SIG-M5 (cell line): Measurements from ENCODE around the gene TTC33.
"Not testable (repeated sequence)": the region's sequence is repeated elsewhere in the genome, so short reads cannot be mapped to it uniquely, and the experiment has no call there.

Source experiments
- DNase-seq: peaks from one replicate; lab custom pipeline; 2025; lab: John Stamatoyannopoulos, UW

Gene TTC33

GRCh38 chr5:40717281-40717680 is 38.5 kb downstream of the TTC33 start:
- no peak for DNase-seq

GRCh38 chr5:40716590-40716989 is 39.2 kb downstream of the TTC33 start:
- no peak for DNase-seq

GRCh38 chr5:40716000-40716399 is 39.8 kb downstream of the TTC33 start:
- DNase-seq, result no peak

- no peak for DNase-seq
These were observed 41.8 kb downstream of the TTC33 start for GRCh38 chr5:40714001-40714400.

DNA sequence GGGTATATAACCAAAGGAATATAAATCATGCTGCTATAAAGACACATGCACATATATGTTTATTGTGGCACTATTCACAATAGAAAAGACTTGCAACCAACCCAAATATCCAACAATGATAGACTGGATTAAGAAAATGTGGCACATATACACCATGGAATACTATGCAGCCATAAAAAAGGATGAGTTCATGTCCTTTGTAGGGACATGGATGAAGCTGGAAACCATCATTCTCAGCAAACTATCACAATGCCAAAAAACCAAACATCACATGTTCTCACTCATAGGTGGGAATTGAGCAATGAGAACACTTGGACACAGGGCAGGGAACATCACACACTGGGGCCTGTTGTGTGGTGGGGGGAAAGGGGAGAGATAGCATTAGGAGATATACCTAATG is 45.2 kb downstream of the TTC33 start:
- DNase-seq, result not testable (repeated sequence)

GRCh38 chr5:40705484-40705883 is 50.3 kb downstream of the TTC33 start:
- DNase-seq, result not testable (repeated sequence)

DNA sequence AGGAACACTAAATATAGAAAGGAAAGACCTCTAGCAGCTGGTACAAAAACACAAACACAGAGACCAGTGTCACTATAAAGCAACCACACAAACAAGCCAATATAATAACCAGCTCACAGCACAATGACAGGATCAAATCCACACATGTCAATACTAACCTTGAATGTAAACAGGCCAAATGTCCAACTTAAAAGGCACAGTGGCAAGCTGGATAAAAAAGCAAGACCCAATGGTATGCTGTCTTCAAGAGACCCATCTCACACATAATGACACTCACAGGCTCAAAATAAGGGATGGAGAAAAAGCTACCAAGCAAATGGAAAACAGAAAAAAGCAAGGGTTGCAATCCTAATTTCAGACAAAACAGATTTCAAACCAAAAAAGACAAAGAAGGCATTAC is 53.7 kb downstream of the TTC33 start:
- not testable (repeated sequence) for DNase-seq

GRCh38 chr5:40700116-40700782 is 55.5 kb downstream of the TTC33 start:
- no peak for DNase-seq

GRCh38 chr5:40694433-40694832 is 61.3 kb downstream of the TTC33 start:
- DNase-seq, result no peak

DNA sequence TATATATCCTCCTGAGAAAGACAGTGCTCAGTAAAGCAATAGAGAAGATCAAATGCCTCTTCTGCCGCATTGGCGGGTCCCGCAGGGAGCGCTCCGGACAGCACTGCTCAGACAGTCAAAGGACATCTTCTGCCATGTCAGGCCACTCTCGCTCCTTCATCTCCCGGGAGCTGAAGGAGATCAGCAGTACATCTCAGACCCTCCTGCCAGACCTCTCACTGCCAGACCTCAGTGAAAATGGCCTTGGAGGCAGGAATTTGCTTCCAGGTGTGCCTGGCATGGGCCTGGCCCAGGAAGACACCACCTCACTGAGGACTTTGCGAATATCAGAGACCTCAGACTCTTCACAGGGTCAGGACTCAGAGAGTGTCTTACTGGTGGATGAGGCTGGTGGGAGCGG is 63.9 kb downstream of the TTC33 start:
- no peak for DNase-seq

- no peak for DNase-seq
These were observed 65.5 kb downstream of the TTC33 start for GRCh38 chr5:40690267-40690666.

DNA sequence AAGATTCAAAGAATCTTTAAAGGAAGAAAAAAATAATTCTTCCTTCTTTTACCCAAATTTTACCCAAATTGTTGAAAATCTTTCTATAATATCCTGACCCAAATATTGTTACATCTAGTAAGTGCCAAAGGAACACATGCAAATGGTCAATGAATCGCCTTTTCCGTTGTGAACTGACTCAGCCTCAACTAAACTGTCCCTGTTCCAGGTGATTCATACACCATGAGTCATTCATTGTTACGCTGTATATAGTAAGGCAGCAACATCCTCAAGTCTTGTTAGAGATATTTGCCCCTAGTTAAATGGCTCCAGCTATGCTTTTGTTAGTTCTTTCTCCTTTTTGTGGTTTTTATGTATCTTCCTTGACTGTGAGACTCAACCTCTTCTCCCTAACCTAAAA is 66.3 kb downstream of the TTC33 start:
- no peak for DNase-seq

GRCh38 chr5:40688996-40689395 is 66.8 kb downstream of the TTC33 start:
- no peak for DNase-seq

GRCh38 chr5:40688127-40688761 is 67.5 kb downstream of the TTC33 start:
- no peak for DNase-seq

DNA sequence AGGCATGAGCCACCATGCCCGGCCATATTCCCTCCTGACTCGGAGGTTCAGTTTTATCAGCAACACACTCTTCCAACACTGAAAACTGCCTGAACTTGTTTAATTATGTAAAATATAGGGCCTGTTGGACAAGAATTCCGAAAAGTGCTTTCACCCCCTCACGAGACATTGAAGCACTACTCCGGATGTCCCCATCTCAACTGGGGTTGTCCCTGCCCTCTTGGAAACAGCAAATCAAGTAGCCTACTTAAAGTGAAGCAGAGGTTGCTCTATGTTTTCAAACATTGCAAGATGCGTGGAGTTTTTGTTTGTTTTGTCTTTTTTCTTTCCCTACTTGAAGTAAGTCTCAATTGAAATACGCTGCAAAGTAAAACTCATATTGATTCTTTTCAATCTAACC is 68.4 kb downstream of the TTC33 start:
- no peak for DNase-seq

GRCh38 chr5:40685976-40686486 is 69.7 kb downstream of the TTC33 start:
- no peak for DNase-seq

- DNase-seq, result no peak
These were observed 70.6 kb downstream of the TTC33 start for GRCh38 chr5:40685193-40685592.

GRCh38 chr5:40683305-40683704 is 72.5 kb downstream of the TTC33 start:
- no peak for DNase-seq

DNA sequence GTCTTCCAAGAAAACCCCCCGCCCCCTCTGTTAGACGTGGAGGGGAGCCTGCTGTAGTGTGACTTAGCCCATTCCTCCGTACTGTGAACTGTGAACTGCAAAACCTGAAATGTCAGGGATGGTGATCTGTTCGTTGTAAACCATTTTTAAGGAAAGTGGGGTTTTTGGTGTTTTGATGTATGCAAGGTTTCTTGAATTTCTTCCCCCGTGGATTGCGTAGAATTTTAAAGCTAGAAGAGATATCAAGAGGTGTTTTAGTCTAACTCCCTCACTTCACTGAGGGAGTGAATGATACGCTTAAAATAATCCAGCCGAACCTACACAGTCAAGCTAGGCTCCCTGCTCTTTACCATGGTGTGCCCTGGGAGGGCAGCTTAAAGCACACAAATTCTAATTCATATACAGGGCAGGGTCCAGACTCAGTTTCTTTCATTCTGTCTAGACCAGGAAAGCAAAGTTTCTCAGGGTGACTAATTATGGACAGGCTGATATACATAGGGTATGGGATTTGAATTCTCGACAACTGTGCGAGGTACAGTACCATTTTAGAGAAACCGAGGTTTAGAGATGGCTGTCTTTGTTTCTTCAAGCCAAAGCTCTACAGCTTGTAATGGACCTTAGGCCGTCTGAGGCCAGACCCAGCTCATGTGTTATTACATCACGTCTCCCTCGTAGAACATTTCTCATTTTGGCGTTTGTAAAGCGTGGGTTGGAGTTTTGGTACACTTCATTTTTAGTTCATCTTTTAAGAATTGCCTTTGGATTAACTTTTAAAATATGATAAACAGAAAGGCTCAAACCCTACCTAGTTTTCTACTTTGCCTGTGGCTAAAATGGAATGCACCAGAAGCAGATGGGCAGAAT is 73.4 kb downstream of the TTC33 start:
- DNase-seq, result no peak

DNA sequence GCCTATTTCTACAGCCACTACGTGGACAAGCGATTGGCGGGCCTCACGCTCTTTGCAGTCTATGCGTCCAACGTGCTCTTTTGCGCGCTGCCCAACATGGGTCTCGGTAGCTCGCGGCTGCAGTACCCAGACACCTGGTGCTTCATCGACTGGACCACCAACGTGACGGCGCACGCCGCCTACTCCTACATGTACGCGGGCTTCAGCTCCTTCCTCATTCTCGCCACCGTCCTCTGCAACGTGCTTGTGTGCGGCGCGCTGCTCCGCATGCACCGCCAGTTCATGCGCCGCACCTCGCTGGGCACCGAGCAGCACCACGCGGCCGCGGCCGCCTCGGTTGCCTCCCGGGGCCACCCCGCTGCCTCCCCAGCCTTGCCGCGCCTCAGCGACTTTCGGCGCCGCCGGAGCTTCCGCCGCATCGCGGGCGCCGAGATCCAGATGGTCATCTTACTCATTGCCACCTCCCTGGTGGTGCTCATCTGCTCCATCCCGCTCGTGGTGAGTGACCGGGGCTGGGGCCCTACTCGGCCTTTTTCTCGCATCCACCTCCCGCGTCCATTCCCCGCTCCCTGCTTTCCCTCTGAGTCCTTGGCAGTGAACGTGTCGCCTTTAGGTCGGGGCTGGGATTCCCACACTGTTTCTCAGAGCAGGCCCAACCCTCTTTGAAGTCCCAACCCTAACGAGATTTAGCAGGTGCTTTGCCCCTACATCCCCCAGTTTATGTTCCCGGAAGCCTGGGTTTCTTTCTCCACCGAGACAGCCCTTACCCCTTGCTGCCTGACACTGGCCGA is 74.2 kb downstream of the TTC33 start:
- DNase-seq, result no peak

DNA sequence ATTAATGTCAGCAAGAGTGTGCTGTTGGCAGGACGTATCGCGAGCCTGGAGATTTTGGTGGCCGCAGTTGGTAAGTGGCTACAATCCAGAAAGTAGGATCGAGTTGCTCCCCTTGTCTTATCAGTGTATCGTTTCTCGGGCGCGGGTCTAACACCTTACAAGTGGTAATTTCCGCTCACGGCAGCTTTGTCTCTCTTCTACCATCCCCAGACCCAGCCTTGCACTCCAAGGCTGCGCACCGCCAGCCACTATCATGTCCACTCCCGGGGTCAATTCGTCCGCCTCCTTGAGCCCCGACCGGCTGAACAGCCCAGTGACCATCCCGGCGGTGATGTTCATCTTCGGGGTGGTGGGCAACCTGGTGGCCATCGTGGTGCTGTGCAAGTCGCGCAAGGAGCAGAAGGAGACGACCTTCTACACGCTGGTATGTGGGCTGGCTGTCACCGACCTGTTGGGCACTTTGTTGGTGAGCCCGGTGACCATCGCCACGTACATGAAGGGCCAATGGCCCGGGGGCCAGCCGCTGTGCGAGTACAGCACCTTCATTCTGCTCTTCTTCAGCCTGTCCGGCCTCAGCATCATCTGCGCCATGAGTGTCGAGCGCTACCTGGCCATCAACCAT is 74.9 kb downstream of the TTC33 start:
- DNase-seq, result no peak
